Activated naive CD8-positive, alpha-beta T cell treated with anti-CD3 and anti-CD28 coated beads, Interleukin-2, amount 50 U/mL, for 16 hours (primary cell): ENCODE measurements around the gene SDHAF4.
"Not testable (repeated sequence)": the region's sequence is repeated elsewhere in the genome, so short reads cannot be mapped to it uniquely, and the experiment has no call there.

Experiments
- DNase-seq: peaks from one replicate; pipeline ENCODE4 v3.0.0-alpha.2; 2020; ENCODE audit warnings: low read depth, low spot score

The SDHAF4 gene

DNA sequence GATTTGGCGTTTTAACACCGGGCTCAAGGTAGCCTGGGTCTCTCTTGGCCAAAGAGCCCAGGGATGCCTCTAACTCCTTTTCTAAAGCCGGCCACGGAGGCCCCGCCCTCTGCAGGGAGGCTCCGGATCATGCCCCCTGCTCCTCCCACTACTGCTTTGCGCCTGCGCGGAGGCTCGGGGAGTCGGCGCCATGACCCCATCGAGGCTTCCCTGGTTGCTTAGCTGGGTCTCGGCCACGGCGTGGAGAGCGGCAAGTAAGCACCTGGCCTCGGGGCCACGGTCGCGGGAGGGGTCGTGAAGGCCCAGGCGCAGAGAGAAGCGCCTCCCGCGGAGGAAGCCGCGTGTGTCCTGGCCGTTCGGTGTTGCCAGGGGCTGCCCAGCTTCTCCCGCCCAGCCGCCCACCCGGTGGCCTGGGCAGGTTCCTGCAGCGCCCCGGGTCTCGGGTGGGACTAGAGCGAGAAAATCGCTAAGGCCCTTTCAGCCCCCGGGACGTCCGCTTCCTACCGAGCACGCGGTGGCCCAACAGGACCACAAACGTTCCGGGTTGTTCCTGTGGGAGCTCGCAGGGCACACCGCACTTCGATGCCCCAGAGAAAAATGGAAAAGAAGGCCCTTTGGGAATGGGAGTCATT, at the start of gene SDHAF4:
SDHAF4 (plus strand) TSS at position 180 of the 632 bp plus-strand sequence; CDS start at position 191, 11 bp downstream.
- DNase-seq, result peak; percentile 91

DNA sequence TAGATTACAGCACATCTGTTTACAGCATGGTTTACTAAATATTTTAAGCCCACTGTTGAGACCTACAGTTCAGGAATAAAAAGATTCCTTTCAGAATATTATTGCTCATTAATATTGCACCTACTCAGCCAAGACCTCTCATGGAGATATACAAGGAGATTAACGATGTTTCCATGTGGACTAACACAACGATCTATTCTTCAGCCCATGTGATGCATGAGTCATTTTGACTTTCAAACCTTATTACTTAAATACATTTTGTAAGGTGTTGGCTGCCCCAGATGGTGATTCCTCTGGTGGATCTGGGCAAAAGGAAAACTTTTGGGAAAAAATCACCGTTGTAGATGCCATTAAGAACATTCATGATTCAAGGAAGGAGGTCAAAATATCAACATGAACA, 48.0 kb upstream of the SDHAF4 start:
- no peak for DNase-seq

DNA sequence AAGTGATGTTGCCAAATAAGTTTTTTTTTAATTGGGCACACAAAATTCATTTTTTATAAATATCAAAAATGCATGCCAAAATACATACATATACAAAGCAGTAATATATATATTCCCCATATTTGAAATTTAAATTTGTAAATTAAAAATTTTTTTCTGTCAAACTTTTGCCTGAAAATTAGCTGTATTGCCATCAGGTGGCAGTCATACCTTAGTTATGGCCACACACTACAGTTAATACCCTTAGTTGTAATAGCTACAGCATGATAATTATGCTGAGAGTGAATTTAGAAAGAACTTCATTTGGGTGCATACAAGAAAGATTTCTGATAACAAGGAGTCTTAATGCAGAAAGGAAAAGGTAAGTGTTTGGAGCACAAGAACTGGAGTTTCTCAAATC, 46.2 kb upstream of the SDHAF4 start:
- DNase-seq, result no peak

DNA sequence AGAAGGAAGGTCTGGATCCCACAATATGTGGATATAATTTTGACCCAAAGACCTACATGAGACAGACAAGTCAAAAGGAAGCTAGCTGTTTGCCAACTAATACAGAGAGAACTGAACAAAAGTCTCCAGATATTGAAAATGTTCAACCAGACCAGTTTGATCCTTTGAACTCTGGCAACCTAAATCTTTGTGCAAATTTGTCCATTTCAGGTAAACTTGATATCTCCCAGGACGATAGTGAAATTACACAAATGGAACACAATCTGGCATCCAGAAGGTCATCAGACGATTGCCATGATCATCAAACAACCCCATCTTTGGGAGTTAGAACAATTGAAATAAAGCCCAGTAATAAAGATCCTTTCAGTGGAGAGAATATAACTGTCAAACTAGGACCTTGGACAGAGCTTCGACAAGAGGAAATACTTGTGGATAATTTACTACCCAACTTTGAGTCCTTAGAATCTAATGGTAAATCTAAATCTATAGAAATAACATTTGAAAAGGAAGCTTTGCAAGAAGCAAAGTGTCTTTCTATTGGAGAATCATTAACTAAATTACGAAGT, 41.9 kb upstream of the SDHAF4 start:
- no peak for DNase-seq

DNA sequence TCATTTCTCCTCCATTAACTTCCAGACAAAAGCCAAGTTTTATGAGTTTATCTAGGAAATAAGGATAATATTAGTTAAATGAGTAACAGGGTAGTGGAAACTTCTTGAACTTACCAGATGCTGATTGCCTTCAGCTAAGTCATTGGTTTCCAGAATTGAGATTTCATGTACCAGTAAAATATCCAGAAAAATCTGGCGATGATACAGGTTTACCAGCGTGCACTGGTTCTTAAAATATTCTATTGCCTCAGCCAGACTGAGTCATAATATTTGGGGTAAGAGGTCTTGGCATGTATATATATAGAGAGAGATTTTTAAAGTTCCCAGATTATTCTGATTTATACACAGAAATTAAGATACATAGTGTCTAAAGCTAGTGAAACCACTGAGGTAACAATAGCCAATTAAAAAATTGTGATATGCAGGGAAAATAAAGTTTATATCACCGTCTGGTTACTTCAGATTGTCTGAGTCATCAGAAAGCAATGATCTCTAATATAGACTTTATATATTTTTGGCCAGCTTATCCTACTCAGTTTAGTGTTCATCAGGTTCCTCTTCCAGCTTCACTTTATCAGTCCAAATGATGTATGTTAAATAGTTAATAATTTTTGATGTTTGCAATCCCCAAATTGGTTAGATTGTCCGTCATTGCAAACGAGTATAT, 39.5 kb upstream of the SDHAF4 start:
- DNase-seq, result no peak

DNA sequence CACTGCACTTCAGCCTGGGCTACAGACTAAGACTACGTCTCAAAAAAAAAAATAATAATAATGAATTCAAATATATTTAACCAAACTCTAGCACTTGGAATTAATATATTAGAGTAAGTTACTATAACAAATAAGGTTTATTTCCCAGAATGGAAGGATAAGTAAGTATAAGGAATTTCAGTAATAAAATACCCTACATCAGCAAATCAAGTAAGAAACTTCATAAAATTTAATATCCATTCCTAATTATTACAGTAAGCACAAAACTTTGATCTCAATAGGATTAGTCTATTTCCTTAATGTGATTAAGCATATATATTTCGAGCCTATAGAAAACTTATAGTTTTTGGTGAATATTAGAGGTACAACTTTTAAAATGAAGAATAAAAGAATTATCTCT, 36.7 kb upstream of the SDHAF4 start:
- DNase-seq, result no peak

DNA sequence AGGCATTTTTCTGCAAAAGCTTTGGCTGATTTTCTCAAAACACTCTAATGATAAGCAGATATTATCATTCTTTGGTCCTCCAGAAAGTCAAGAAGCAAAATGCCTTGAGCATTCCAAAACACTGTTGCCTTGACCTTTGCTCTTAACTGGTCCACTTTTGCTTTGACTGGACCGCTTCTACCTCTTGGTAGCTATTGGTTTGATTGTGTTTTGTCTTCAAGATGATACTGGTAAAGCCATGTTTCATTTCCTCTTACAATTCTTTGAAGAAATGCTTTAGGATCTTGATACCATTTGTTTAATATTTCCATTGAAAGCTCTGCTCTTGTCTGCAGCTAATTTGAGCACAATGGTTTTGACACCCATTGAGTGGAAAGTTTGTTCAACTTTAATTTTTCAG, 35.6 kb upstream of the SDHAF4 start:
- no peak for DNase-seq

DNA sequence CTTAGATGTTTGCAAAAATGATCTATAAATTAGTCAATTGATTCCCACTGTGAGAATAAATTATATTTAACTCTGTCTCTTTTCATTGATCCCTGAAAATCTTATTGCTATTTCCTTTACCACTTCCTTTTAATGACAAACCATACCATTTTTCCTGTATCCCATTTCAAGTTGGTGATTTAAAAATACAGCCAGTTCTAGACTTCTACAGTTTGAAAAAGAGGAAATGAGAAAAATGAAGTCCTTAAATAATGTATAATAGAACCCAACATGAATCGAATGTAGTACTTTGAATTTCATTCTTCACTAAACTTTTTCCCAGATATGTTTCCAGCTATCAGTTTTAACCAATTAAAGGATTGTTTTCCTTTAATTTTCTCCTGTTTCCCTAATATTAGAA, 29.5 kb upstream of the SDHAF4 start:
- no peak for DNase-seq

DNA sequence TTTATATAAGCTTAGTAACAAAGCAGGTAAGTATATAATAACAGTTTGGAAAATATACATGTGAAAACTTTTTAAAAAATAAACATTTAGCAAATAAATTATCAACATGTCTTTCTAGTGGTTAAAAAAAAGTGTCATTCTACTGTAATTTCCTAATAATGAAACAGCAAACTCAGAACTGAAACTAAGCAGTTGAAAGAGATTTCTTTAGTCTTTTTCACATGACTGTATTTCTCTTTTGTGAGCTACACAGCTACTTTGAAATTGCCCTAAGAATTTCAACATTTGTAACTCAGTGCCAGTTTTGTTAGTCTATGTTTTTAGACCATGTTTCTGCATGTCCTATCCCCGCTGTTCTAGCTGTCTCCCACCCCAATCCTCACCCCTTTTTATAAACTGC, 28.4 kb upstream of the SDHAF4 start:
- DNase-seq, result no peak

DNA sequence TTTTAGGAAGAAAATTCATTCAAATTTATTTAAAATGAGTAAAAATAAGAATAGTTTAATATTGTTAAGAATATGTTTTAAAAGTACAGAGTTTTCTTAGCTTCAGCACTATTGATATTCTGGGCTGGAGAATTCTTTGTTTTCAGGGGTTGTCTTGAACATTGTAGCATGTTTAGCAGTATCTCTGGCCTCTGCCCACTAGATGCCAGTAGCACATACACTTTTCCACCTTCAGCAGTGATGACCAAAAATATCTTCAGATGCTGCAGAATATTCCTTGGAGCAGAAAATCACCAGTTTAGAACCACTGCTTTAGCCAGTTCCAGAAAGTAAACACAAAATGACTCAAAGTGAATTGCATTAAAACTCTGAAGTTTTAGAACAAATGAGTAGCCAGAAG, 19.4 kb upstream of the SDHAF4 start:
- DNase-seq, result no peak

DNA sequence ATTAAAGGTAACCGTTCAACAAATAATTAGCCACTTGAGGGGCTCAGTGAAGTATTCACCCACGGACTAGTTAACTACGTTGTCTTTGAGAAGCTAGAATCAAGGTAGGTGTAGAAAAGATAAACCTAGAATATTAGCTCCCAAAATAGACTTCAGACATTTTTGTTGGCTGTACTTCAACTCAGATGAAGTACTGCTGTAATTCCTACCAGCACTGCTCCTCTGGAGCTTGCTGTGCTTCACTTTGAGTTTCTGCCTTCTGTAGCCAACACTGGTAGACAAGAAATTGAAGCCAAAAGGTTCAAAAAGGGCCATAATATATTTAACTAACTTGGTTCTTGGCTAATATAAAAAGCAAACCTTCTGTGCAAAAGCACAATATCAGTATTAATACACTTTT, 18.8 kb upstream of the SDHAF4 start:
- no peak for DNase-seq

DNA sequence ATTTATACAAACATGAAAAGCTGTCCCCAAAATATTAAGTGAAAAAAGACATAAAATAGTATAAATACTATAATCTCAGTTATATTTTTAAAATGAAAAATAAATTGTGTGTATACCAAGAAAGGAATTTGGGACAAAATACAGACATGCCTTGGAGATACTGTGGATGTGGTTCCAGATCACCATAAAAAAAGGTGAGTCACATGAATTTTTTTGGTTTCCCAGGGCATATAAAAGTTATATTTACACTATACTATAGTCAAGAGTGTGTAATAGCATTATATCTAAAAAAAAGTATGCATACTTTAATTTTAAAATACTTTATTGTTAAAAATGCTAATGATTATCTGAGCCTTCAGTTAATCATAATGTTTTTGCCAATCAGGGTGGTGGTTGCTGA, 17.4 kb upstream of the SDHAF4 start:
- no peak for DNase-seq

DNA sequence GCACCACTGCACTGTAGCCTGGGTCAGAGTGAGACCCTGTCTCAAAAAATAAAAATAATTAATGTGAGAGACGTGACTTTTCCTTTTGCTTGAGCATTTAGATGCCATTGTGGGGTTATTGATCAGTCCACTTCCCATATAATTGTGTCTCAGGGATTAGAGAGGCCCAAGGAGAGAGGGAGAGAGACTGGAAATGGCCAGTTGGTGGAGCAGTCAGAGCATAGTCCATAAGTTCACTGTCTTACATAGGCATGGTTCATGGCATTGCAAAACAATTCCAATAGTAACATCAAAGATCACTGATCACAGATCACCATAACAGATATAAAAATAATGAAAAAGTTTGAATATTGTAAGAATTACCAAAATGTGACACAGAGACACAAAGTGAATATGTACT, 15.2 kb upstream of the SDHAF4 start:
- no peak for DNase-seq

DNA sequence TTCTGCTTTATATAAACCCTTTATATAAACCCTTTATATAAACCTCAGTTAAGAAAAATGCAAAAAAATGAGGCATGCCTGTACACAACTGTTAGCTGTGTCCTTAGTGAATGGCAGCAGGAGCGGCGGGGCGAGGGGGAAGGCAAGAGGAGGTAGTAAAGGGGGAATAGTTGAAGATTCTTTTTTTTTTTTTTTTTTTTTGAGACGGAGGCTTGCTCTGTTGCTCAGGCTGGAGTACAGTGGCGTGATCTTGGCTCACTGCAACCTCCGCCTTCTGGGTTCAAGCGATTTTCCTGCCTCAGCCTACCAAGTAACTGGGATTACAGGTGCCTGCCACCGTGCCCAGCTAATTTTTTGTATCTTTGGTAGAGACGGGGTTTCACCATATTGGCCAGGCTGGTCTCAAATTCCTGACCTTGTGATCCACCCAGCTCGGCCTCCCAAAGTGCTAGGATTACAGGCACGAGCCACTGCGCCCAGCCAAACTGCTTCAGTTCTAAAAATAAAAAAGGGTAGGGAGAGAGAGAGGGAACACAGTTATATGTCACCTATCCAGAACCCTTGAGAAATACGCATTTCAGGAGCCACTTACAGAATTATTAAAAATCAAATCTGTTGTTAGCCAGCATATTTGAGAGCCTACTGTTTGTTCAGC, 14.3 kb upstream of the SDHAF4 start:
- not testable (repeated sequence) for DNase-seq

DNA sequence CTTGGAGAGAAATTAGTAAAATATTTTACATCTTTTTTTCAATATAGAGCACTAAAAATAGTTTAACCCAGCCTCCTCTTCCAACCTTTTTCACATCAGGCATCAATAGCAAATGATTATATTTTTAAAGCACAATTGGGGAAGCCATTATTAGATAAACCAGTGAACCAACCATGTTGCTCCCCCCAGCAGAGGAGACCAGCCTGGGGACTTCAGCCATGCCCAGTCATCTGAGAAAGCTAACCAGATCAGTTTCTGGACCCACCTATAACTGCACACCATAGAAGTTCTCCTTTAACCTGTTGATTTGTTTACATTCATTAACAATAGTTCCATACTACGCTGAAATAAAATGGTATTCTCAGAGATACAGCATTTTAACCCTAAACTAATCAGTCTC, 13.8 kb upstream of the SDHAF4 start:
- DNase-seq, result no peak

DNA sequence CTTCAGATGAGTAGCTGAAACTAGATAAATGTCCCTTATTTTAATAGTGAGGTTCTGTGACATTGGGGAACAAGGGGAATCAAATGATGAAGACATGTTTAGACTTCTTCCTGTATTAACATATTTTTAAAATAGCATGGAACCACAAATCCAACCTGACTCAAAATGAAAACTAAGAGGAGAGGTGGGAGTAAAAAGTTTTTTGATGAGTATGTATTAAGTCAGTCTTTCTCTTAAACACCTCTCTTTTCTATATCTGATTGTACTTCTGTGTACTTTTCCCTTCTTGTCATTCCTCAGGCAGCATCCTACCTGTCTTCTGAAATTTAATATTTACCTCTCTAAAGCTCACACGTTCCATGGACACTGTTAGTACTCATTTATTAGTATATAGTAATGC, 8.7 kb upstream of the SDHAF4 start:
- DNase-seq, result no peak

DNA sequence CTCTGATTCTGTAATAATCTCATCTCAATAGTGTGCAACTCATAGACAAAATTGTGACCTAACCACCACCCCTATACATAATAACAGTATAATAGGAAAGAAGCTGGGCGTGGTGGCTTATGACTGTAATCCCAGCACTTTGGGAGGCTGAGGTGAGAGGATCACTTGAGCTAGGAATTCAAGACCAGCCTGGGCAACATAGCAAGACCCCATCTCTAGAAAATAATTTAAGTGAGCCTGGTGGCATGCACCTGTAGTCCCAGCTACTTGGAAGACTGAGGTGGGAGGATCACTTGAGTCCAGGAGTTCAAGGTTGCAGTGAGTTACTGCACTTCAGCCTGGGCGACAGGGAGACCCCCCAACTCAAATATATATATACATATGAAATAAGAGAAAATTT, 4.3 kb upstream of the SDHAF4 start:
- DNase-seq, result not testable (repeated sequence)

DNA sequence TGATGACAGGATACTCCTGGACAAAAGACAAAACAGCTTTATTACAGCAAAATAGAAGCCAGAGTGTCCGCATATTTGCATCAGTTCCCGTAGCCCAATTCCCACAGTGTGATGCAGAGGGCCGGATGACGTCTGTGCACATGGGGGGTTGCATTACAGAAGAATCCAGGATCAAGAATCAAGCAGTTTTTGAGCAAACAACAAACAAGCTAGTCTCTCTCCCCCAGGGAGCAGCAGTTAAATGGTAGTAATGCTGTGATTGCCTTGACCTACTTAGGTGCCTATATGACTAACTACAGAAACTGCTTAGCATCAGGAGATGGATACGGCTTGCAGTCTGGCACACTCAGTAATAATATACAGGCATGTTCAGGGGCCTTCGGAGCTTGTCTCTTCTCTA, 3.2 kb upstream of the SDHAF4 start:
- no peak for DNase-seq

DNA sequence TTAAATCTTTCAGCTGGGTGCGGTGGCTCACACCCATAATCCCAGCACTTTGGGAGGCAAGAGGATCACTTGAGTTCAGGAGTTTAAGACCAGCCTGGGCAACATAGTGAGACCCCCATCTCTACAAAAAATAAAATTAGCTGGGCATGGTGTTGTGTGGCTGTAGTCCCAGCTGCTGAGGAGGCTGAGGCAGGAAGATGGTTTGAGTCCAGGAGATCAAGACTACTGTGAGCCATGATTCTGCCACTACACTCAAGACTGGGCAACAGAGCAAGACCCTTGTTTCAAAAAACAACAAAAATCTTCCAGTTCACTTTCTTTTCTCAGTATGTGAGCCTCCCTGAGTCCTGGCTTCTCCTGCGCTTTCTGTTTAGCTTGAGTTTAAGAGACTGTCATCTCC, 7.9 kb downstream of the SDHAF4 start:
- no peak for DNase-seq

DNA sequence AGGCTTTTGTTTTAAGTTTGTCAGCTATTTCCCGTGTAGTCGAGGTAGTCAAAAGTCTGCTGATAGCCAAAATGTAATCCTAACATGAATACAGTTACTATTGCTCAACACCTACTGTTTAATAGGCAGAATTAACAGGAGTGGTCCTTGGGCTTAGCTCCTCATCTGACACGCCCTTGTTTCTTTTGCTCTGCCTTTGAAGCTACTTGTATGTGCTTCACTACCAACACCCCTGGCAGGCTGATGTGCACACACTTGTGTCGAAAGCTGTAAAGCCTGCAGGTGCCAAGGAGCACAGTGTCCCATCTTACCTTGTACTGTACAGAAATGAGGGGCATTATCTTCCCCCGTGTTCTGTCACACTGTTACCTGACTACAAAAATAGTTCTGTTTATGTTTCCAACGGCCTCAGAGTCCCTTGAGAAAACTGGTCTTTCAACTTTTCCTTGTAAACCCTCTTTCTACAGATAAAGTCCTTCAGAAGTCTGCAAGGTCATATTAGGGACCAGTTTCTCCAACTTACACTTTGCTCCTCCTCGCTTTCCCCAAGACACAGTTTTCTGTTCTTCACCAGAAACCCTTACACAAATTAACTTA, 9.3 kb downstream of the SDHAF4 start:
- DNase-seq, result no peak

DNA sequence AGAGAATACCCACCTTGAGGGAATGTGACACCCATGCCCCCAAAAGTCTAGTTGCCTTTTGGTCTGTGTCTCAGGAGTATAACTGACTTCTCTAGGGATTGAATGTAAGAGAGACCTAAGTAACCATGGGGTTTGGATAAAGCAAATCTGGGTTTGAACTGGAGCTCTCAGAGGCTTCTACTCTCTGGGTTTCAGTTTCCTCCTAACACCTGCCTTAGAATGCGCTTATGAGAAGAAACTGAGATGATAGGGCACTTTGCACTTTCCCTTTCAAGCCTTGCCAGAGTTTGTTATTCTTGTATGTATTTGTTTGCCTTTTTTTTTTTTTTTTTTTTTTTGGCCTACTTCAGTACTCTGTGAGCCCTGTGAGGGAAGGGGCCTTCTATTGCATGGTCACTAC, 19.4 kb downstream of the SDHAF4 start:
- no peak for DNase-seq

DNA sequence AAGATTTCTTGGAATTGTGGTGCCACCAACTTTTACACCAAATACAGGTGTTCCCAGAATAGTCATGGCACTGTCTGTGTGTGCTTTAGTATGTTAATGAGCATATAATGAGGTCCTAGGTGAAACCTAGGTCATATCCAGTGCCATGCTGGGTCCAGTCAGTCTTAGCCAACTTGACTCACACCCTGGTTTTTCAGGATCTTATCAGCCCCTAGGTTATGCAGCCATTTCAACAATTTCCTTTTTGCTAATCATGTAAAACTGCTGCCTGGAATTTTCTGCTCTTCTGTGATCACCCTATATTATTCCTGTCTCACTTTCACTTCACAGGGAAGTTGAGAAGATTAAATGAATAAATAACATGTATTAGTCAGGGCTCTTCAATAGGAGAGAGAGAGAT, 23.7 kb downstream of the SDHAF4 start:
- DNase-seq, result no peak
